Right lobe of liver (tissue), 4 donors: ENCODE measurements around the gene ANGPTL4.

Source experiments
- POLR2A ChIP-seq: fragments of 450-650 bp; IDR thresholded peaks from one replicate; pipeline ENCODE4 v1.6.1; 2017; ENCODE audit warnings: antibody characterized with exemption, mild to moderate bottlenecking
- TF ChIP-seq, protein P1 (sequence below), 4 donors: fragments of 200-600 bp in 3 of 4; fragments of 450-650 bp in 1 of 4; IDR thresholded peaks; one replicate each; pipeline versions ENCODE4 v1.5.1 to v1.8.0; 2016 to 2022; ENCODE audit warnings: antibody characterized with exemption in 4 of 4, mild to moderate bottlenecking in 2 of 4
- donor health status: DM: no; HTN: no; CAD: no.
- donor health status: DM: no; HTN: no; CAD: no.
- donor health status: DM: no; HTN: yes; CAD: no.

DNA sequence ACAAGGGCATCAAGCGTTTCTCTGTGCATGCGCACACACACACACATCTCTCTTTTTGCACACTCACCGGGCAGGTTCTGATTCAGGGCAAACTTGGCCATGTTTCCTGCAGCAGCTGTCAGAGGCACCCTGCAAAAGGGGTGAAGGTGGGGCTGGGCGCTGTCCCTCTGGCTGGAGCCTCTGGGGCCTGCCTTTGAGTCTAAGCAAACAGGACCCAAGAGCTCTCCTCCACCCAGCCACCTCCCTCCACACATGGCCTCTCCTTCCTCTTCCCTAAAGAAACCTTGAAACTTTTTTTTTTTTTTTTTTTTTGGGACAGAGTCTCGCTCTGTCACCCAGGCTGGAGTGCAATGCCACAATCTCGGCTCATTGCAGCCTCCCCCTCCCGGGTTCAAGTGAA lies 26.2 kb upstream of the ANGPTL4 start:
- TF ChIP-seq, protein P1, sequence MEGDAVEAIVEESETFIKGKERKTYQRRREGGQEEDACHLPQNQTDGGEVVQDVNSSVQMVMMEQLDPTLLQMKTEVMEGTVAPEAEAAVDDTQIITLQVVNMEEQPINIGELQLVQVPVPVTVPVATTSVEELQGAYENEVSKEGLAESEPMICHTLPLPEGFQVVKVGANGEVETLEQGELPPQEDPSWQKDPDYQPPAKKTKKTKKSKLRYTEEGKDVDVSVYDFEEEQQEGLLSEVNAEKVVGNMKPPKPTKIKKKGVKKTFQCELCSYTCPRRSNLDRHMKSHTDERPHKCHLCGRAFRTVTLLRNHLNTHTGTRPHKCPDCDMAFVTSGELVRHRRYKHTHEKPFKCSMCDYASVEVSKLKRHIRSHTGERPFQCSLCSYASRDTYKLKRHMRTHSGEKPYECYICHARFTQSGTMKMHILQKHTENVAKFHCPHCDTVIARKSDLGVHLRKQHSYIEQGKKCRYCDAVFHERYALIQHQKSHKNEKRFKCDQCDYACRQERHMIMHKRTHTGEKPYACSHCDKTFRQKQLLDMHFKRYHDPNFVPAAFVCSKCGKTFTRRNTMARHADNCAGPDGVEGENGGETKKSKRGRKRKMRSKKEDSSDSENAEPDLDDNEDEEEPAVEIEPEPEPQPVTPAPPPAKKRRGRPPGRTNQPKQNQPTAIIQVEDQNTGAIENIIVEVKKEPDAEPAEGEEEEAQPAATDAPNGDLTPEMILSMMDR (IDR thresholded peaks at IDR 0.05): no peak
- TF ChIP-seq POLR2A: no peak
